ENCODE data around the gene TANC2.
A peak's percentile ranks its signal among the peaks of the same experiment; 100 is the strongest.

Gene TANC2

DNA sequence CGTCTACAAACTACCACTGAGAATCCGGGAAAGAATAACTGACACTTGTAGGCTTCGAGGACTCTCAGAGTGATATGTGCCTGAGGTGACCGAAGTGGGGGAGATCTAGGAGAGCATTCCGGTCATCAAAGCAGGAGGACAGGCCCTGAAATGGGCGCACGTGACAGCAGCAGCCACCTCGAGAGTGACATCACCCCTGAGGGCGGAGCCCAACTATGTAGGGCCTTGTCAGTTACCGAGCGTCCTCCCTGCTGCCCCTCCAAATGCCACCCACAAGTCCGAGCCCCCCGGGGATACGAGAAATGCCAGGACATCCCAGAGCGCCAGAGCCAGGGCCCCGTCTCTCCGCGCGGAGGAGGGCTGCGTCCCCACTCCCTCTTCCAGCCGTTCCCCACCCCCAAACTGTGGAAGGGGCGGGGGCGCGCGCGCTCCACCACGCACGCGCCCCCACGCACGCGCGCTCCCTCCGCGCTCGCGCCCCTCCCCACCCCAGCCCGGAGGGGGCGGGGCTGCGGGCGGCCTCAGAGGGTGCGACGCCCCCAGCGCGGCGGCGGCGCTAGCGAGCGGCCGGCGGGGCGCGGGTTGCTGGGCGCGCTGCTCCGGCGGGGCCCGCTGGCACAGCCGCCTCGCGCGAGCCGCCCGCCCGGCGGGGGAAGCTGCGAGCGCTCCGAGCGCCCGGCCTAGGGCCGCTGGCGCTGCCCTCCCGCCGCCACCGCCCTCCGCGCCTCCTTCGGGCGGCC, at the start of gene TANC2:
Gene TANC2, plus strand, starts transcription at position 550 of the 740 bp plus-strand sequence. CDS start 43,325 bp downstream, outside the sequence.
- DNase-seq (ENCODE audit: low read depth in 2 of 2), result peak in 1 of 2 experiments; percentile 64

DNA sequence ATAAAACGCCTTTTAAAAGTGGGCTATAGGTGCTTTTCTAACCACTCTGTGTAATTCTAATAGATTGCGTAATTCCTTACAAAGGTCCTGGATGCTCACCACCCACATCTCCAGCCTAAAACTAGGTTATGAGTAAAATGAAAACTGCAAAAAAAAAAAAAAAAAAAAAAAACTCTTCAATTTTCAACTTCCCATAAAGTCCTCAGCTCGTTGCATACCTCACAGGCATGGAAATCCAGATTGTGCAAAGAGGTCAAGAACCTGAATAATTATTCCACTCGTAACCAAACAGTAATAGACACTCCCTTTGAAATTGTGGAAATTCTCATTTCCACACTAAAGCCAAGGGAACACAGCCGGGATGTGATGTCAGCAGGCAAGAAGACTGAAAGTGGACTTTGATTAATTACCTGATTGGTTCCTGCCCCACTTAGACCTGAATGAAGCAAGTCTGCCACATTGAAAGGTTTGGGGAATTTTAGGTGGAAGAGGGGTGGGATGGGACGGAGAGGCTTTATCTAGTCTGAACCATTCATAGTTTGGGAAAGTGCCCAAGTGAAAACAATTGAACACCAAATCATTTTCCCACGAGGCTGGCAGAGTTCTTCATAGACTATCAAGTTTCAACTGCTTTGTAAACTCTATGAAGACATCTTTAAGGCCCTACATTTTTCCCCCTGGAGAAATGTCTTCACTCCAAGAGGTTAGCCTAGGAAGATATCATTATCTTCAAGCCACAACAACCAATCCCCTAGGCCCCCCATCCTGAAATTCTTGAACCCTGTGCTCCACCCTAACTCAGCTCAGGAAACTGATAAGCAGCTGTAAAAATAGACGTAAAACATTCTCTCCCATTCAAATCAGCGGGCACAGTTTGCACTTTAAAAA, 49.1 kb upstream of the TANC2 start:
- no peak for DNase-seq (ENCODE audit: low read depth in 2 of 2)

DNA sequence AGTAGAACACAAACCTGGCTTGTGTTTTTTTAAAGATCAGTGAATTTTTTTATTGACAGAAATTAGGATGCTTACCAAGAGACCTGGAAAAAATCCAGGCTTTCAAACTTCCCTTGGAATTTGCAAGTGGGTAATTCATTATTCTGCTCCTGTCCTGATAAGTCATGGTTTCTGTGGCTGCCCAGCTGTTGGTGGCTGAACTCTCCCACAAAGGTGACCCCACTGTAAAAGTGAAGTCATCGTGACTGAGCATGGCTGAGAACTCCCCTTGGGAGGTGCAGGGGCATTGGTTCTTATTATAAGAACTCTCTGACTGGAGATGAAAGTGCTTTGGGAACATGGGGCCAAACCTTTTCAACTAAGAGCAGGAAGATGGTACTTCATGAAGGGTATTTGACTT, 46.6 kb upstream of the TANC2 start:
- DNase-seq (ENCODE audit: low read depth in 2 of 2), result no peak

DNA sequence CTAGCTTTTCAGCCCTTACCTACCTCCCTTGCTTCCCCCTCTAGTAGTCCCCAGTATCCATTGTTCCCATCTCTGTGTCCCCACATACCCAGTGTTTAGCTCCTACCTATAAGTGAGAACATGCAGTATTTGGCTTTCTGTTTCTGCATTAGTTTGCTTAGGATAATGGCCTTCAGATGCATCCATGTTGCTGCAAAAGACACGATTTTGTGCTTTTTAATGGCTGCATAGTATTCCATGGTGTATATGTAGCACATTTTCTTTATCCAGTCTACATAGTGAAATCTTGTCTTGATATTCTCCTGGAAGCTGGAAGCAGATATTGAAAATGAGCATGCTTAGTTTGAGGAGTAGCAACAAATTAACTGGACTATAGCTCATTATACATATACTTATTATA, 45.7 kb upstream of the TANC2 start:
- no peak for DNase-seq (ENCODE audit: low read depth in 2 of 2)

DNA sequence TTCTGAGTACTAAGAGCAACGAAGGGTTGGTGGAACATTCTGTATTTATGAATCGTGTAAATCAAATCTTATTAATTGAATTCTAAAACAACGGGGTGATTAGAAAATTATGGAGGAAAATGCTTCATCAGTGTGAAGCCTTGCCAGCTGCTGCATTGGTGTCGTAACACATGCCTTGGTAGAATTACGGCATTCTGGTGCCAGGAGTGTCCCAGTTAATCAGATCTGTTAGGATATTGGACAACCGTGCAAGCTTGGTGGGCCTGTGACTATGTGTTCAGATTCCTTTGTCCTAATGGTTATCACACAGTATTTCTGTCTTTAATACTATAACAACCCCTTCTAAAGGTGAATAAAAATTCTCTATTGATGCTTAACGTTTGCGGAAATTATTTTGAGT, 44.2 kb upstream of the TANC2 start:
- no peak for DNase-seq (ENCODE audit: low read depth in 2 of 2)

DNA sequence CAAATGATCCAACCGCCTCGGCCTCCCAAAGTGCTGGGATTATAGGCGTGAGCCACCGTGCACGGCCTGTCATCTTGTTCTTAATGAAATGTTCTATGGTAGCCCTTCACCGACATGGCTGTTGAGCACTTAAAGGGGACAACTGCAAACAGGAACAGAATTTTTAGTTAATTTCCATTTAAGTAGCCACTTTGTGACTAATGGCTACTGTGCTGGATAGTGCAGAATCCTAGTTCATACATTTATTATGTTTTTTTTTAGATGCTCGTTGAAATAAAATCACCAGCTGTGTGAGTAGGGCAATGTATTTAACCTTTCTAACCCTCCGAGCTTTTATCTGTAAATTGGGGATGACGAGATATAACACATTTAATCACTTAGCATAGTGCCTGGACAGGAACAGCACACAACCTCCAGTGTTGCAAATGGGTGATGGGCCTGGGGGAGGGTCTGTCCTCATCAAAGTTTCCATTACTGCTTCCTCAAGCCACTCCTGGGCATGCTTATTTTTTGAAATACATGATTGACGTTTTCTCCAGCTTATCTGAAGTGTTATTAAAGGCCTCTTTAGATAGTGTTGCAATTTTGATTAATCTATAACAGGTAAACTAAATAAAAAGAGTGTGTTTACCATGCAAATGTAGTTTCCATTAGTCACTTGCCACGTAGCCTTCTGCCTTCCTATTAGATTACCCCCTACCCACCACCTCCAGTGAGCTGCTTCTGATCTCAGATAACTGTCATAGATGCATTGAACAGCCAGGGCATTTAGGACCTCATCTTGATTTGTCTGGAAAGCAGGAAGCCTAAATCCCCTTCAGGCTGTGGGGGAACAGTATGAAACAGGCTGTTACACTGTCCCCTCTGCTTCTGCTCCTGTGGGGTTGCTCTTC, 42.5 kb upstream of the TANC2 start:
- DNase-seq (ENCODE audit: low read depth in 2 of 2), result no peak

DNA sequence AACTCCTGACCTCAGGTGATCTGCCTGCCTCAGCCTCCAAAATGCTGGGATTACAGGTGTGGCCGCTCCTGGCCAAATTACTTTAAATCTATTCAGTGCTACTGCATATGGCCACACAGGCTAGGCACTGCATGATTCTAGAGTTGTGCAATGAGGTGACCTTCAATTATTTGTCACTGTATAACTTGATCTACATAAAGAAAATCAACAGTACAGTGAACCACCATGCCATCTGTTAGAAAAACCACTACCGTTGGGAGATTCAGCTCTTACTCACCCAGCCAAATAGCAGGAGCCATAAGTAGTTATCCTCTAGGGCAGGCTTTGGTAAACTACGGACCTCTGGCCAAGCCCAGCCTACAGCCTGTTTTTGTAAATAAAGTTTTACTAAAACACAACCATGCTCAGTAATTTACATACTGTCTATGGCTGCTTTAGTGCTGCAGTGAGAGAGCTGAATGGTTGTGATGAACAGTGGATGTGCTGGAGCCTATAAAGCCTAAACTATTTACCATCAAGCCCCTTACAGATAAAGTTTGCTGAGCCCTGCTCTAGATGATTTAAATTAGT, 40.7 kb upstream of the TANC2 start:
- DNase-seq (ENCODE audit: low read depth in 2 of 2), result no peak

DNA sequence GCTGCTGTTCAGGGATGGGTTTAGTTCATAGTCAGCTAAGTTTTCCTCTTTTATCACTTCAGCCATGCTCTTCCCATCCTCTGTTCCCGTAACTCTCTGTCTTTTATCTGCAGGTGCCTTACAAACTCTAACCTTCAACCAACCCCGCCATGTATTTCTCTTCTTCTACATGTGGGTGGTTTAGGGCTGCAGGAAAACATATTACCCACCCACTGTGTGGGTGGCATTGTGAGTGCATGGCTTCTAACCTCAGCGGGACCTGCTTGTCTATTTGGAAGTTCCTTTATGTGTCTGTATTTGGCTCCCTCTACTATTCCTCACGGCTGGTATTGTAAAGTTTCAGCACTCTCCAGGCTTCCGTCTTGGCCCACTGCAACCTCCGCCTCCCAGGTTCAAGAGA, 39.0 kb upstream of the TANC2 start:
- no peak for DNase-seq (ENCODE audit: low read depth in 2 of 2)

DNA sequence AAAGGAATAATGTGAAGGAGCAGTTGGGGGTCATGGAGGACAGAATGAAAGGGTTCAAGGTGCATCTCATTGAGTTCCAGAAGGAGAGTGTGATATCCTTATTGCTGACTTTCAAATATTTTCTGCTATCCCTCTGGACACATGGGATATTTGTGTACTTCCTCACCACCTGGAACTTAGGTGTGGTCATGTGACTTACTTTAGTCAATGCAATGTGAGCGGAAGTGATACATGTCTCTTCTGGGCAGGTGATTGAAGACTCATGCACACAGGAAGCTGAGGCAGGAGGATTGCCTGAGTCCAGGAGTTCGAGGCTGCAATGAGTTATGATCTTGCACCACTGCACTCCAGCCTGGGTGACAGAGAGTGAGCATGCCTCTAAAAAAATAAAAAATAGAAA, 36.7 kb upstream of the TANC2 start:
- no peak for DNase-seq (ENCODE audit: low read depth in 2 of 2)

DNA sequence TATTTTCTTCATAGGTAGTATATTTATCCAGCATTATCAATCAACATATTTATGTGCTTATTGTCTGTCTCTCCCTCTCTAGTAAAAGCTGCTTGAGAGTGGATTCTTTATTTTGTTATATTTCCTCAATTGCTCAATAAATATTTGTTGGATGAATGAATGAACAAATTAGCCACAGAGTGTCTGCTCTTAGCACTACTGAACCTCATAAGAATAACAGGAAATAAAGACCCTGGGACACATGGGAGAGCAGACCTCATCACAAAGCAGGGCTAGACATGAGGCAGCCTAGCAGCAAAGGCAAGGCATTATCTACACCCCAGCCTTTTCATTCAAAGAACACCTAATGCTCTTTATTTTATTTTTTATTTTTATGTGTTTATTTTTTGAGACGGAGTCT, 34.9 kb upstream of the TANC2 start:
- peak in 1 of 2 experiments; percentile 12 for DNase-seq (ENCODE audit: low read depth in 2 of 2)

DNA sequence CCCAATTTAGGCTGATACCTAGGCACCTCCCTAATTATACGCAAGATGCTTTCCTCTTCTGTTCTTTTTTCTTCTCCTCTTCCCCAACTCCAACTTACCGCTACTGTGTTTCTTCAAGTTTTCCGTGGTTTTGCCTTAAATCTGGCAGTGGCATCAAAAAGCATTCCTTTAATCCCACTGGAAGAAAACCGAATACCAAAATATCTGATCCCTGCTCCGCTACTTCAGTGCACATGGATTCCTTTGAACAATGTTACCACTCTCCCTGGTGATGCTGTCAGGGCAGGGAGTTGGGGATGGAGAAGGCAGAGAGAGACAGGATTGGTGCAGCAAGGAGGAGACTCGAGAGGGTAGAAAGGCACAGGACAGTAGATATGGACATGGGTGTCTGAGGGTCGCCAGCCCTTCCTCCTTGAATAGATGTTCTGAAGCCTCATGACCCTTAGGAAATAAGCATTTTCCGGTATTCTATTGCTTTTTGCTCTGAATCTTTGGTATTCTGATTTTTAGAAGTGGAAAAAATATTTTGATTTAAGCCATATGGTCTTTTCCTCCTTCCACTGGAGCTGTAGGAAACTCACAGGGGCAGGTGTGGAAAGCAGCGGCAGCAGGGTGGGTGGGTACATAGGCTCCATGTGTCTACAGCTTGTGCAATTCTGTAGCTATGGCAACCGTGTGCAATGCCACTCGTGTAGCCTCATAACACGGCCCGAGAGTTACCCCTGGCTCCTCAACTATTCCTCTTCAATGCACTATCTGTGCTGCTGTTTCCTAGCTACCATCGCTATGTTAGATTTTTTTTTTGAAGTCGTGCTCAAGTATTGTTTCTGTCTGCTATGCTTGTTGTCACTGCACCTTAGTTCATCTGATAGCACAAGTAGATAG, 32.3 kb upstream of the TANC2 start:
- no peak for DNase-seq (ENCODE audit: low read depth in 2 of 2)

DNA sequence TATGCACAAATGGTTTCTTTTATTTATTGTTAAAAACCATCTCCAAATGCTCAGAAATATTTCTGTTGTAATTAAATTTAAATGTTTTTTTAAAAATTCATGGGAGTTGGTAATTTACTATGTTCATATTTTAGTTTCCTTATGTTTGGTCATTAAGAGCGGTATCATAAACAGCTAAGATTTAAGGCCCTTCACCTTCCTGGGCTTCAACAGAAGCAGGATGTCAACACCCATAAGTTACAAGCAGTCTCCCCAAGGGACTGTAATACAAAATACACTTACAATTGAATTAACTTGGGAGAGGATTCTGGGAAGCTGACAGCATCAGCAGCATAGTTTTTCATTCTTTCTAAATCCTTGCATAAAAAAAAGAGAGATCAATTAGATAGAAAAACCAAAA, 30.9 kb upstream of the TANC2 start:
- no peak for DNase-seq (ENCODE audit: low read depth in 2 of 2)

DNA sequence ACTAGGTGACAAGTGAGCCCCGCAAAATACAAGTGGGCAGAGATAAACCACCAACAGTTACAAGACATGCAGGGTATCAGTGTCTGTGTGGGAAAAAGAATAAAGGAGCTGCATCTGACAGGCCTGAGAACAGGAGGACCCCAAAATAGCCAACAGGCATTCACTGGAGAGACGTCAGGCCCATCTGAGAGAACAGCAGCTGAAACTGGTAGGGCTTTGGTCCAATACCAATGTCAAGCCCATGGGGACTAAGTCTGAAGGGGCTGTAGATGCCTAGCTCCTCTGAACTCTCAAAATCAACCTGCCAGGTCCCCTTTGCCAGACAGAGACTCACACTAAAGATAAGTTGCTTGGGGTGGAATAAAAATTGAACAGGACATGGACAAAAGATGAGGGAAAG, 30.5 kb upstream of the TANC2 start:
- DNase-seq (ENCODE audit: low read depth in 2 of 2), result no peak

DNA sequence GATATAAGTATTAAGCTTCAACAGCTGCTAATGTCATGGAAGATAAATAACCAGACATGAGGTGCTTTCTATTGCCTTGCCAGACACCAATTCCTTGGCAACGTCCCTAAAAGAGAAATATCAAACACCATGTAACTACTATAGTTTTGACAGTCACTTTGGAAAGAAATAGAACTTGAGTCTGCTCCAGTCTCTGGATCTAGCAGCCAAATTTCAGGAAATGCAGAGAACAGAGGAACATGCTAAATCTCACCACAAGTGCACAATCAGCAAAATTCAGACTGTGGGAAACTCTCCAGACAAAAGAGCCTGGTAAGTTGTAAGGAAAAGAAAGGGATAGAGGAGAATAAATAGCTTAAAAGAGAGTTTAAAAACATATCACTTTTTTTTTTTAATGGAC, 28.4 kb upstream of the TANC2 start:
- DNase-seq (ENCODE audit: low read depth in 2 of 2), result no peak

DNA sequence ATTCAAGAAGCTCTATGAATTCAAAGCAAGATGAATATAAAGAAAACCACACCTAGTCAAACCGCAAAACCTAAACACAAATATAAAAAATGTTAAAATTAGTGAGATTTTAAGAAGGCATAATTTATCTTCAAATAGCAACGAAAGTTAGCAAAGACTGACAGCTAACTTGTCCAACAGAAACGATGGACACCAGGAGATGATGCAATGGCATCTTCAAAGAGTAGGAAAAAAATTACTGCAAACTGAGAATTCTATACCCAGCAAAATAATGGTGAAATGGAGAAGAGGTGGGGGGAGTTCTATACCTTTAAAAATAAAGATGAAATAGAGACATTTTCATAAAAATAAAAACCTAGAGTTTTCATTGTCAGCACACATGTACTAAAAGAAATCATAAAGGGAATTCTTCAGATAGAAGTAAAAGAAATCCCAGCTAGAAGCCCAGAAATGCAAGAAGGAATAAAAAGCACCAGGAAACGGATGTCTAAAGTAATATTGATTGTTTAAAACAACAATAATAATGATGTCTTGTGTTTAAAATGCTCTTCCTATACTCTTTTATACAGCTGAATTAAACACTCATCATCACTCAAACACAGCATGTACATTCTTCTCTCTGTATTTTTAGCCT, 24.6 kb upstream of the TANC2 start:
- DNase-seq (ENCODE audit: low read depth in 2 of 2), result no peak

DNA sequence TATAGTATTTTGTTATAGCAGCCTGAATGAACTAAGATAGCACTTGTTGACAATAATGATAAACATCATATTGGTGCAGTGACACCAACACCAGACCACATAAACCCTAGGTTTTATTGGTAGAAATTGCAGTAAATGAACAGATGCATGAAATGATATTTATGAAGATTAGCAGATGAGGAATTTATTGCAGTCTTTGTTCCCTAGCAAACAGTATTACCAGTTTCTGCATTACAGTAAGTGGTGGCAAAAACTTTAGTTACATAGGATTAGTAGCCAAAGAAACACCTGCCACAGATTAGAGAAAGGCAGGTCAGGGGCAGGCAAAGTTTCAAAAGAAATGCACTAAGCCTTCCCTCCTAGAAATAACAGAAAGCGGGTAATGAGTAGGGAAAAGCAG, 17.7 kb upstream of the TANC2 start:
- no peak for DNase-seq (ENCODE audit: low read depth in 2 of 2)

DNA sequence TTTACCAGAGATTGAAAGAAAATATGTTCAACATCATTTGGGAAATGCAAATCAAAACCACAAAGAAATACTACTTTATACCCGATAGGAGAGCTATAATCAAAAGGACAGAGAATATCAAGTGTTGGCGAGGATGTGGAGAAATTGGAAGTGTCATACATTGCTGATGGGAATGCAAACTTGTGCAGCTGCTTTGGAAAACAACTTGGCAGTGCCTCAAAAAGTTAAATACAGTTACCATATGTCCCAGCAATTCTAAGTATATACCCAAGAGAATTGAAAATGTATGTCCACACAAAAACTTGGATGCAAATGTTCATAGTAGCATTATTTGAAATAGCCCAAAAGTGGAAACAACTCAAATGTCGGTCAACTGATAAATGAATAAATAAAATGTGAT, 17.0 kb upstream of the TANC2 start:
- no peak for DNase-seq (ENCODE audit: low read depth in 2 of 2)

DNA sequence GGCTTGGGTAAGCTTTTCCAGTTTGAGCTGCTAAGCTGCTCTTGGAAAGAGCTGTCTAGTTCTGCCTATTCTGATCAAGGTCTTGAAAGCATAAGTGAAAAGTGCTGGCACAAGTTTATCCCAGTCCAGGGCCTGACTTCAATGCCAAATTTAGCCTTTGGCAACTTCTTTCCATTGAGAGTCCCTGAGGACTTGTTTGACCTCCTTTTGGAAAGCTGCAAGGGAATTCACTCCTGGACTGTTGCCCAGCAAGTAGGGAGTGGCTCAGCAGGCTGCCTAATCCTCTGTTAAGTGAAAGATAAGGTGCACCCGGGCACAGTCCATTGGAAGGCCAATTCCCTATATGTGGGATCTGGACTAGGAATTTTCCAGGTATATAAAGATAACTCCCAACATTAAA, 16.0 kb upstream of the TANC2 start:
- DNase-seq (ENCODE audit: low read depth in 2 of 2), result peak in 1 of 2 experiments; percentile 49

DNA sequence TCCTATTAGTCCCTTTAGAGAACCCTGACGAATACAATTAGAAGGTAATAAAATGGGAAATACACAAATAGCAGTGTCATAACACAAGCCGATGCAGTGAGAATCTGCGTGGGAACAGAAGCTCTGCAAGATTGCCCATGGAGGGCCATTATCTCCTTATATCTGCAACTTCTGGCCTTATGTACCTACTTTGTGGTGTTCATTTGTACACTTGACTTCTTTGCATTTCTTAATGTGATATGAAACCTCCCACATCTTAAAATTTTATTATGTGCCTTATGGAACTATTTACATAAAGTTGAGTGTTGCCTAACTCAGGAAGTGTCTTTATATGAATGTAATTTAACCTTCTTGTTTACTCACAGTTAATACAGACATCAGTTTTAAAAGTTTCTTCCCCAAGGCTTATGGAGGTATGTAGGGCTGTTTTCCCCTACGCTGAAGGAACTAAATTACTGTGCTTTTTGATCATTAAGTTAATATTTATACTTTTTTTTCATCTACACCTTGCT, 10.1 kb upstream of the TANC2 start:
- no peak for DNase-seq (ENCODE audit: low read depth in 2 of 2)

DNA sequence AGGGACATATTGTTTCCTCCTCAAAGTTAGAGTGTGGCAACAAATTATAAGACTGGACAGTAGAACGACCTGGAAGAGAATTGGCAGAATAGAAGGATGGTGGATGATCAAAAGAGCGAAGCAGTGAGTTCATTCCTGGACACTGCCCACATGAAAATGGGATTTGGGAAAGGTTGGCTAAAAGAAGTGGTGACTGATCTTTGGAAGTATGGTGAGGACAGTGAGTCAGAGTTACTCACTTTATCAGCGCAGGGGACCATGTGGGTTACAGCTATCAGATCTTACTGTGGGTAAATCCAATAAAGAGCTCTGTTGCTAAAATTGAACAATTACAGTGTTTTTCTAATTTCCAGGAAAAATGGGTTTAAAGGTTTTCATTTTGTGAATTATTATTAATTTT, 2.7 kb upstream of the TANC2 start:
- peak in 1 of 2 experiments; percentile 17 for DNase-seq (ENCODE audit: low read depth in 2 of 2)
